OCI-LY3 (cell line): ENCODE results near the gene PSG3.
"Not testable (repeated sequence)": the region's sequence is repeated elsewhere in the genome, so short reads cannot be mapped to it uniquely, and the experiment has no call there.

Experiments used
- CTCF ChIP-seq: fragments of 200-600, 300-600 bp; sonication (generic); IDR thresholded peaks from 2 replicates; pipeline ENCODE4 v1.5.1; 2014; ENCODE audit warnings: antibody characterized with exemption, low read length, low read depth
- EZH2phosphoT487 ChIP-seq: fragments of 200-600 bp; shearing (Covaris generic); IDR thresholded peaks from 2 replicates; pipeline ENCODE4 v1.6.1; 2018; ENCODE audit warnings: antibody characterized with exemption, mixed run types, low read depth

- peak; percentile 37 for TF ChIP-seq CTCF
- TF ChIP-seq EZH2phosphoT487 = not testable (repeated sequence)
Observed at GRCh38 chr19:42741726-42742607, 1.7 kb upstream of the PSG3 start.
